HG02943 (cell line): ENCODE data around the gene SLK.

Experiments used
- ATAC-seq: cut with Tn5 transposase; IDR thresholded peaks from one replicate; pipeline ENCODE4 v1.9.1; 2021; ENCODE audit warnings: mild to moderate bottlenecking, low read depth, moderate library complexity; ENCODE audit not compliant: unreplicated experiment

The SLK gene

DNA sequence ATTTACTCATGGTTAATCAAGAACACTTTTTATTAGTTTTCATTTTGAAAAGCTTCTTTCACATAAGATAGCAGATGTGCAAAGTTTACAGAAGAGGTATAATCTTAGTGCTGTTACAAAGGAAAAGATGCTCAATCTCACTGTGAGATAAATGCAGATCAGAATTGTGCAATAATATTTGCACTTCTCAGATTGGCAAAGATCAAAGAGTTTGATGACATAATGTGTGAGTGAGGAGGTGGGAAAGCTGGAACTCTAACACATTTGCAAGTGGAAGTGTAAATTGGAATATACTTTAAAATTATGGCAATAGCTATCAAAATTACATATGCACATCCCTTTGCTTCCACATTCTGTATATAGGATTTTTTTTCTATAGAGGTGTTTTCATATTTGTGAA lies 27.4 kb upstream of the SLK start:
- ATAC-seq = no peak

DNA sequence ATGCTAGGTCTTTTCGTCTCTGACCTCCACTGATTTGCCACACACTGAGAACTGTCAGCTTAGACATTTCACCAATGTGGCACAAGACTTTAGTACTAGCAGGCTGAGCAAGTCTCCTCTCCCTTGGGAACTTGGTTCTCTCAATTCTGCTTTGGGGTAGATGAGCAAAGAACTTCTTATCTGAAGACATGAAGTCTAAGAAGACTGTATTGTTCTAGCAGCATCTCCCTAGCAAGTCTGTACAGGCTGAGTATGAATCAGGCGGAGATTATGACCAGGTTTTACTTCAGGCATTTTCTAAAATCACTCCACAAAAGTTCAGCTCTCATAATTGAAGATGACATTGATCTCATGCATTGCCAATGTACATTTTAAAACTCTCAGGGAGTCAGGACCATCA lies 25.1 kb upstream of the SLK start:
- ATAC-seq = no peak

DNA sequence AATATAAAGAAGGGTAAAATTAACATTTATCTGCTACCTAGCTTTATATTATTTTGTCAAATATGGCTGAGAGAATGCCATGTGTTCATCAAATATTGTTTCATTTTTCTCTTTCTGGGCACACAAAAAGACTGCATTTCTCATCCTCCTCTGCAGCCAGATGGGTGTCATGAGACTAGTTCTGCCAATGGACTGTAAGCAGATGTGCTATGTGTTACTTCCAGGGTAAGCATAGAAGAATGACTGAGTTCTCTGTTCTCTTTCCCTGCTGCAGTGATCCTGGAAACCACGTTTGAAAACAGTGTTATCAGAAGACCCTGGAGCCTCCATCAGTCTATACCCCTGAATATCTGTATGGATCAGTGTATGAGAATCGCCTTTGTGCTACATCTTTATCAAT lies 24.1 kb upstream of the SLK start:
- no peak for ATAC-seq

DNA sequence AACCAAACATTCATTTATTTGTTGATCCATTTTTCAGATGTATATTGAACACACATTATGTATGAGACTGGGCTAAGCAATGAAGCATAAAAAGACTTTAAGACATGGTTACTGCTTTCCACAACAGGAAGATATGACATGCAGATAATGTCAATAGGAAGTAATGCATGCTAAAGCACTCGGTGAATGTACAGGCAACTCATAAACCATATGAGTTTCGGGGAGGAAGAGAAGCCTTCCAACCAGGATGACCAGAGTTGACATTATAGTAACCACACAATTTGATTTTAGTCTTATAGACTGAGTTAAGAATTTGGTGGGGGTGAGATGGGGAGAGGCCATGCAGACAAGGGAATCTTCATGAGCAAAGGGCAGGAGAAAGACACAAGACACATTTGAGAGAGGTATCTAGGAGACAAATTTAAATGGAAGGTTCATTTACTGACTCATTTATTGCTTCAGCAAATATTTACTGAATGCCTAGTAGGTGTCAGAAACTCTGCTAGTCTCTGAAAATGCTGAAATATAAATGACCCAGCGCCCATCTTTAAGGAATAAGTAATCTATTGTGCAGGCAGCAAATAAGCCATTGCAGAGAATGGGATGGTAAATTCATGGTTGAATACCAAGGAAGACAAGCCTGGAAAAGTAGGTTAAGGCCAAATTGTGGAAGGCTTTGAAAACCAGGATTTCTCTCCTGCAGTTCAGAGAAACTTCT lies 19.0 kb upstream of the SLK start:
- ATAC-seq = no peak

- ATAC-seq = no peak
These were observed 17.2 kb upstream of the SLK start for GRCh38 chr10:103949728-103950127.

DNA sequence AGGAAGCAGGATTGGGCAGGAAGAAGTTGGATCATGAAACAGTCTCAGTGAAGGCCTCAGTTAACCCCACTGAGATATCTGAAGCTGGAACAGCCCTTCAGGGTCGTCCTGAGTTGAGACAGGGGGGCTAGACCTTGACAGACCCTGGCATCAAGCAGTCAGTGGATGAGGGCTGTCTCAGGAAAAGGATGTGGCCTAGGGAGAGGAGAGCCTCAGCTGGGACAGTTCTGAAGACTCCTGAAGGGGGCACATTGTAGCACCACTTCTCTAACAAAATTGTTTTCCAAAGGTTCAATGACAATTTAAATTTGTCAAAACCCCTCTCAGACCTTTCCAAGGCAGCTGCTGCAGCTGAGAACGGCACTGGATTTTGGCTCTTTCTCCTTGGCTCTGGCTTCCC lies 15.8 kb upstream of the SLK start:
- no peak for ATAC-seq

DNA sequence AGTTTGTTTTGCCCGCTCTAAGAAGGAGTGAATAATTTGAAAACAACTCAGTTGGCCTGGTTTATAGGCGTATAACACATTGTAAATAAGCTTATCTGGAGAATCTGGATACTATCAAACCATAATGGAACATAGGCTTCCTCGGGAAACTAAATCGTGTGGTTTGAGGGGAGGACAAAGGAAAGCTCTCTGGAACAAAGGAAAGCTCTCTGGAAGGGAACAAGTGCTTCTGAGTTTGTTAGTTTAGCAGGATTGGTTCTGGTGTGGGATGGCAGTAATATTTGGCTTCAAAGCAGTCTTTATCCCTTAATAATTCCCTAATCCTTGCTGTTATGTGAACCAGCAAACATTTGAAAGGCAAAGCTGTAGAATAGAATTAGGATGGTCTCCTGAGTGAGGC lies 15.0 kb upstream of the SLK start:
- ATAC-seq = no peak

DNA sequence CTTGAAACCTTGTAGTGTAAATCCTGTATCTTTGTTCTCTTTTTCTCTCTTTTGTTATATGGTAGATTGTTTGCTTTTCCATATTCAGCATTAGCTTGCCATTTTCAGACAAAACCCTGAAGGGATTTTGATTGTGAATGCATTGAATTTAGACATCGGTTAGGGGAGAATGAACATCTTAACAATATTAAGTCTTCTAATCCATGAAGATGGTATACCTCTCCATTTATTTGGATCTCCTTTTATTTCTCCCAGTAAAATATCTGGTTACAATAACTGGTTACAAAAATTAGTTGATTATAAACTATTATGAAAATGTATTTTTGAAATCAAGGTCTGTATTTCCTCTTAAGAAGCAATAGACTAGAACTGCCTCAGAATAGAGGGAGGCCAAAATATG lies 12.4 kb upstream of the SLK start:
- ATAC-seq = no peak

DNA sequence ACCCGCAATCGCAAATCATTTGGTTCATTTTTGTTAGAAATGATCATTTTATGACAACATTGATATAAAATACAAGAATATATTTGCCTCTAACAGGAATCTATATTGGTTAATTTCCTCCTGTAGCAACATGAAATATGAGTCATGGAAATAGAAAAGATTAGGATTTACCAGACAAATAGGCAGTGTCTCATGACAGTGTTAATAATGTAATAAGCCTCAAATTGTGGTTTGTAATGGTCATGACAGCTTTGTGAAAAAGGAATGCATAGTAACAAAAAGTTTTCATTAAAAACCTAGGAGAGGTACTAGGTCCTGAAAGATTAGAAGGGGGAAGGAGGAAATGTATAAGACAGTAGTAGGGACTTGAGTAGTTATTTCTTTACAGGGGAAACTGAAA lies 7.9 kb upstream of the SLK start:
- ATAC-seq = no peak

- no peak for ATAC-seq
These were observed 6.8 kb upstream of the SLK start for GRCh38 chr10:103960103-103960502.

DNA sequence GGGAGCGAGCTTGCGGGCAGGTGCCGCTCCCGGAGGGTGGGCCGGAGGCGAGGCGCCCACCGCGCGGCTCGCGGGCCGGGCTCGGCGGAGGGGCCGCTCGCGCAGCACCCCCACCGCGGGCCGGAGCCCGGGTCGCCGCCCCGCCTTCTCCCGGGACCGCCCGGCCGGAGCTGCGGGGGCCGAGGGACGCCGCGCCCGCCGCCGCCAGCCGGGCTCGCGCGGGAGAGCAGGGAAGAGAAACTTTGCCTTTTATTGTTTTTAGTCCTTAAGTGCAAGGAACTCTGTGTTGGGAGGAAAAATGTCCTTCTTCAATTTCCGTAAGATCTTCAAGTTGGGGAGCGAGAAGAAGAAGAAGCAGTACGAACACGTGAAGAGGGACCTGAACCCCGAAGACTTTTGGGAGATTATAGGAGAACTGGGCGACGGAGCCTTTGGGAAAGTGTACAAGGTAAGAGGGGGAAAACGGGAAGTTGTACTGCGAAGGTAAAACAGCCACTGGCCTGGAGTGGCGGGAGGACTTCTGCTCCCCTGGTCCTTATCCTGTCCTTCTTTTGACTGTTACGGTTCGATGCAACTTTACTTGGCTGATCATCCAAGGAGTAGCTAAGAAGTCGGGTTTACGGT lies 620 bp downstream of the SLK start:
- peak; percentile 39 for ATAC-seq

DNA sequence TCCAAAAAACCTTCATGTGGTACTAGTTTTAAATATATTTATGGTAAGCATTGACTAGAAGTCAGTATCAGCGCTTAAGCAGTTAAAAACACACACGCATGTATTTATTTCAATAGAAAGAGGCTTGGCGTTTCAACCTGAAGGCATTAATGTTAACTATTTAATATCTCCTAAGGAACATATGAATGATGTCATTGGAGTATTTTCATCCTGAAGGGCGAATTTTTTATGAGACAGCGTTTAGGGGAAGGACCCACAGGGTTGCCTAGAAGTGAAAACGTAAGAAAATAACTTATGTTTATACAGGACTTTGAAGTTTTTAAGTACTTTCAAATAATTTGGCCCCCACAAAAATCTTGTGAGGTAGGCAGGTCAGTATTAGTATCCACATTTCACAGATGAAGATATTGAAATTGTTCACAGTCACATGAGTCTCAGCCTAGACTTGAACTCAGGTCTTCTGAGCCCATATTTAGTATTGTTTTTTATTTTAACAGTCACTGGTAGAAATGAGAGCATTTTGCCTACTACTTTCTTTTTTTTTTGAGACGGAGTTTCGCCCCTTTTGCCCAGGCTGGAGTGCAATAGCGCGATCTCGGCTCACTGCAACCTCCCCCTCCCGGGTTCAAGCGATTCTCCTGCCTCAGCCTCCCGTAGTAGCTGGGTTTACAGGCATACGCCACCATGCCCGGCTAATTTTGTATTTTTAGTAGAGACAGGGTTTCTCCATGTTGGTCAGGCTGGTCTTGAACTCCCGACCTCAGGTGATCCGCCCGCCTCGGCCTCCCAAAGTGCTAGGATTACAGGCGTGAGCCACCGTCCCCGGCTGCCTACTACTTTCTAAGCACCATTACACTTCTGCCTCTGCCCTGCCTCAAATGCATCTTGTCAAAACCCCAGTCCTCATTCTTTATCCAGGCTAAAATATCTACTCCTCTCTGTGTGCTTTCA lies 1.8 kb downstream of the SLK start:
- no peak for ATAC-seq

DNA sequence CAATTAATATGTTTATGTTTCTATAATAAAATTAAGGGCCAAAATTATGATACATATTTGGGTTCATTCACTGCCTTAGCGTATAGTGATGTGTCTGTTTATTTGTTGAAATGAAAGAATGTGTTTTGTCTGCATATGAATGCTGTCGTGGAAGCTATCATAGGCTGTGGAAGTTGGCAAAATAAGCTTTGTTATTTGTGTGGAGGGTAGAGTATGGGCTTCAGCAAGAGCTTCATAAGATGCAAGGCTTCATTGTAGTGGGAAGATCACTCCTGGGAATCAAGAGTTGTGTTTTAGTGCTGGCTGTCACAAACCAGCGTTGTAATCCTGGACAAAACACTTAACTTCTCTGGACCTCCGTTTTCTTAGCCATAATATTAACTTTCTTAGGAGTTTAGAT lies 2.5 kb downstream of the SLK start:
- no peak for ATAC-seq

GRCh38 chr10:103969857-103970627 lies 3.1 kb downstream of the SLK start:
- ATAC-seq = no peak

DNA sequence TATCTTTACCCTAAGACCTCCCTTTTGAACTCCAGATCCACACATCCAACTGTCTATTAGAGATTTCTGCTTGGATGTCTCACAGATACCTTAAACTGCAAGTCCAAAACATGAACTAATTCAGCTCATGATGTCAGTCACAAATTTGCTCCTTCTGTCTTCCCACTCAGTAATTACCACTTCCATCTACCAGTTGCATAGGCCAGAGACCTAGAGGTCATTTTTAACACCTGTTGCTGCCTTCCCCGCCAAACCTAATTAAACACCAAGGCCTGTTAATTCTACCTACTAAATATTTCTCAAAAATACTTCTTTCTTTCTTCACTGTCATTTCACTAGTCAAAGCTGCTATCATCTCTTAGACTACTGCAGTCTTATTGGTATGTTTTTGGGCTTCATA lies 8.2 kb downstream of the SLK start:
- ATAC-seq = no peak

DNA sequence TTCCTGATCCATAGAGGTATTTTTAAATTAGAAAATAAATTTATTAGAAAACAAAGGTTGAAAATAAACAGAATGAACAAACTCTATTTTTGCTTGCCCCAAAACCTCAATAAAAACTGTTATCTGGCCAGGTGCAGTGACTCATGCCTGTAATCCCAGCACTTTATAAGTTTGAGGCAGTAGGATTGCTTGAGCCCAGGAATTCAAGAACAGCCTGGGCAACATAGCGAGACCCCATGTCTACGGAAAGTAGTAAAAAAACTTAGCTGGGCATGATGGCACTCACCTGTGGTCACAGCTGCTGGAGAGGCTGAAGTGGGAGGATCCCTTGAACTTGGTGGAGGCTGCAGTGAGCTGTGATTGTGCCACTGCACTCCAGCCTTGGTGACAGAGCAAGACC lies 10.3 kb downstream of the SLK start:
- ATAC-seq = no peak

DNA sequence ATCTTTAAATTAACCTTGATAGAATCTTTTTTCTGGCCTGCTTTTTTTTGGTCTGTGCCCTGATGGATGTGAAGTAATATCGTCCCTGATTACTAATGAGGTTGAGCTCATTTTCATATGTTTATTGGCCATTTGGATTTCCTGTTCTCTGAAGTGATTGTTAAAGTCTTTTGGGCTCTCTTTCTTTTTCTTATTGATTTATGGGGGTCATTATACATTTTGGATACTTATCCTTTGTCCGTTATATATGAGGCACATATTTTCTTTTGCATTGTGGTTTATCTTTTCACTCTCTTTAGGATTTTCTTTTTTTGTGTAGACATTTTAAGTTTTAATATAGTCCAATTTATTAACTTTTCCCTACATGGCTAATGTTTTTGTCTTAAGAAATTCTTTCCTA lies 12.6 kb downstream of the SLK start:
- ATAC-seq = no peak

DNA sequence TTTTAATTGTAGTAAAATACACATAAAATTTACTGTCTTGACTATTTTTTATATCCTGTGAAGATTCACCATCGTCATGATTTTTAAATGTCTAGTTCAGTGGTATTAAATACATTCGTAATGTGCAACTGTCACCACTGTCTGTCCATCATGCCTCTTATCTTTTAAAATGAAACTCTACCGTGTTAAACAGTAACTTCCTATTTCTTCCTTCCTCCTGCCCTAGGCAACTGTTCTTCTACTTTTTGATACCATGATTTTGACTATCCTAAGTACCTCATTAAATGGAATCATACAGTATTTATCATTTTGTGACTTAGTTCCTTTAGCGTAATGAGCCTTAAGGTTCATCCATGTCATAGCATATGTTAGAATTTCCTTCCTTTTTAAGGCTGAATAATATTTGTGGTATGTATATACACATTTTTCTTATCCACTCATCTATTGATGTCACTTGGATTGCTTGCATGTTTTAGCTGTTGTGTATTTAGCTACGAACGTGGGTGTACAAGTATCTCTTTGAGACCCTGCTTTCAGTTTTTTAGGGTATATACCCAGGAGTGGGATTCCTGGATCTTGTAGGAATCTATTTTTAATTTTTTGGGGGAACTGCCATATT lies 13.5 kb downstream of the SLK start:
- no peak for ATAC-seq

DNA sequence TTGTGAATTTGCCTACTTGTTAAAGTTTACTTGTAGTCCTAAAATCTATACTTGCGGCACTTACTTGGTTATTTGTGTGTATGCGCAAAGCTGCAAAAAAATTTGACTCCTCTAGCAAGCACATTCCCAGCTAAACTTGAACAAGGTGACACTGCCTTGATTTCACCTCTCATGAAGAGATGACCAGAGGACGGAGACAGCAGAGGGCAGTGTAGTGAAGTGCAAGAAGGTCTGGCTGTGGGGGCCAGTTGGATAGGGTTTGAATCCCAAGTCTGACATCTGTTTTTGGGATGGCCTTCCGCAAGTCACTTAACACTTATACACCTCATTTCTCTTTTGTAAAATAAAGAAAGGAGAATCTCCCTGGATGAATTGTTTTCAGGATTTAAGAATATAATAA lies 15.7 kb downstream of the SLK start:
- no peak for ATAC-seq

GRCh38 chr10:103983367-103983911 lies 16.5 kb downstream of the SLK start:
- ATAC-seq = peak; percentile 79
